Measurements from ENCODE around the gene THOC6. TPM values are rescaled to one million over a fixed set of nuclear protein-coding genes. Genes with fewer than 3 reads are reported as not detected.

THOC6 gene
- total and polyA plus RNA-seq, 7 experiments from 2014 or later, result 25.3 to 60.6 (median 27.0) TPM

DNA sequence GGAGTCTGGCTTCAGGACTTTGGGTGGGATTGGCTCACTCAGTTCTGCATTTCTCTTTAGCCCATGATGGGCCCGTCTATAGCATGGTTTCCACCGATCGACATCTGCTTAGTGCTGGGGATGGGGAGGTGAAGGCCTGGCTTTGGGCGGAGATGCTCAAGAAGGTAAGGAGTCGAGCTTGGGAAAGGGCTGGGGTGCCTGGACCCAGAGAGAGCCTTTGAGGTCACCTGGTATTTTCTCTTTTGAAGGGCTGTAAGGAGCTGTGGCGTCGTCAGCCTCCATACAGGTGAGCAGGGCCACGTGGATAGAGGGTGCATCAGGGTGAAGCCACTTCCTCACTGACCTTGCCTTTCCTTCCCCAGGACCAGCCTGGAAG, 2.2 kb downstream of the THOC6 start:
- CTCF ChIA-PET, result interaction anchor here (0.7 to 9.2 kb wide), 2 partner anchors 22 to 103 kb away, joined by 4 to 98 read pairs; no protein-coding TSS in a partner anchor
- POLR2A ChIA-PET, result interaction anchor here (1.0 kb wide), 1 partner anchor 16 kb away, joined by 3 read pairs; no protein-coding TSS in a partner anchor
- no peak overlapping the region for H3K4me3 ChIP-seq (ENCODE audit: low read length)
- H3K27ac ChIP-seq (ENCODE audit: low read depth, low read length), result no peak overlapping the region
- H3K9me3 ChIP-seq (ENCODE audit: control insufficient read depth in 2 of 3, low read length in 3 of 3), result no peaks in the 10 kb centered on the region
- DNase-seq (no peak), ATAC-seq (no peak)
- H3K4me1 ChIP-seq (ENCODE audit: control insufficient read depth in 2 of 2, insufficient read depth in 2 of 2, low read length in 2 of 2), result peaks cover 46 to 47% of the 10 kb centered on the region in 2 donors
- H3K27me3 ChIP-seq (ENCODE audit: control insufficient read depth in 2 of 2, insufficient read depth in 2 of 2, low read length in 2 of 2), result peaks cover 0 to 5% of the 10 kb centered on the region in 2 donors
- intact Hi-C loops (cut with micrococcal nuclease), result loop anchor here in 1 of 2 donors (10.0 kb wide), 2 partner anchors 239 to 491 kb away; partner anchors contain the start of genes CEMP1 and PDPK1
- Mint-ChIP-seq H3K36me3 (peaks cover 0 to 14% (median 3%) of the 10 kb centered on the region in 5 donors), H3K27ac (no peak overlapping the region), H3K9me3 (no peaks in the 10 kb centered on the region), H3K27me3 (peaks cover 10 to 22% (median 11%) of the 10 kb centered on the region in 5 donors), H3K4me3 (no peak overlapping the region), H3K4me1 (peaks cover 27 to 62% (median 50%) of the 10 kb centered on the region in 7 donors)
- peaks cover 0 to 20% (median 0%) of the 10 kb centered on the region in 3 experiments for H3K36me3 ChIP-seq (ENCODE audit: control insufficient read depth in 2 of 3, insufficient read depth in 3 of 3, low read length in 3 of 3)

GRCh38 chr16:3026609-3027488, 3.0 kb downstream of the THOC6 start:
- Mint-ChIP-seq H3K27me3 (peaks cover 10 to 25% (median 13%) of the 10 kb centered on the region in 5 donors), H3K36me3 (peaks cover 0 to 14% (median 3%) of the 10 kb centered on the region in 5 donors), H3K9me3 (no peaks in the 10 kb centered on the region), H3K27ac (no peak overlapping the region), H3K4me3 (no peak overlapping the region), H3K4me1 (peaks cover 27 to 54% (median 46%) of the 10 kb centered on the region in 7 donors)
- Histone ChIP-seq H3K36me3 (ENCODE audit: control insufficient read depth in 2 of 3, insufficient read depth in 3 of 3, low read length in 3 of 3) (peaks cover 0 to 20% (median 0%) of the 10 kb centered on the region in 3 experiments), H3K4me3 (ENCODE audit: low read length) (no peak overlapping the region), H3K4me1 (ENCODE audit: control insufficient read depth in 2 of 2, insufficient read depth in 2 of 2, low read length in 2 of 2) (peaks cover 37 to 41% of the 10 kb centered on the region in 2 donors), H3K27me3 (ENCODE audit: control insufficient read depth in 2 of 2, insufficient read depth in 2 of 2, low read length in 2 of 2) (peaks cover 0 to 5% of the 10 kb centered on the region in 2 donors), H3K9me3 (ENCODE audit: control insufficient read depth in 2 of 3, low read length in 3 of 3) (no peaks in the 10 kb centered on the region), H3K27ac (ENCODE audit: low read depth, low read length) (no peak overlapping the region)
- intact Hi-C loops (cut with micrococcal nuclease), result loop anchor here in 1 of 2 donors (10.0 kb wide), 2 partner anchors 238 to 492 kb away; partner anchors contain the start of genes CEMP1 and PDPK1
- ChIA-PET CTCF (interaction anchor here (0.7 to 9.2 kb wide), 11 partner anchors 12 to 367 kb away, joined by 3 to 98 read pairs (median 6); partner anchors contain the start of gene IL32), POLR2A (interaction anchor here (1.5 to 2.3 kb wide), 4 partner anchors 19 to 106 kb away, joined by 3 to 17 read pairs (median 7); no protein-coding TSS in a partner anchor)
- DNase-seq (no peak), ATAC-seq (no peak)

DNA sequence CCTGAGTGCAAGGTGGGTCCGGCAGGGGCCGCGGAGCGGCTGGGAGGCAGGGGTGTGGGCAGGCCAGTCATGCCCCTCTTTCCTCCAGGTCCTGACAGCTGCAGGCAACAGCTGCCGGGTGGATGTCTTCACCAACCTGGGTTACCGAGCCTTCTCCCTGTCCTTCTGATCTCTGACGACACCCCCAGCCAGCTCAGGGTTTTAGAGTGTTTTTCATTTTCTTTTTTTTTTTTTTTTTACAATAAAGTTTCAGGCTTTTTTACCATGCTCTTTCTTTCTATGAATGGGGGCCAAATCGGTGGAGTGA, 3.6 kb downstream of the THOC6 start:
- H3K36me3 ChIP-seq (ENCODE audit: control insufficient read depth in 2 of 3, insufficient read depth in 3 of 3, low read length in 3 of 3), result peaks cover 0 to 20% (median 0%) of the 10 kb centered on the region in 3 experiments
- no peak for ATAC-seq
- H3K4me1 Mint-ChIP-seq, result peaks cover 27 to 48% (median 42%) of the 10 kb centered on the region in 7 donors
- H3K9me3 ChIP-seq (ENCODE audit: control insufficient read depth in 2 of 3, low read length in 3 of 3), result no peaks in the 10 kb centered on the region
- peaks cover 0 to 14% (median 3%) of the 10 kb centered on the region in 5 donors for H3K36me3 Mint-ChIP-seq
- ChIA-PET CTCF (interaction anchor here (0.7 to 9.2 kb wide), 14 partner anchors 8 to 367 kb away, joined by 3 to 98 read pairs (median 6); partner anchors contain the start of genes CLDN6, IL32 and TNFRSF12A), POLR2A (interaction anchor here (0.5 to 2.3 kb wide), 8 partner anchors 20 to 182 kb away, joined by 3 to 17 read pairs (median 4); partner anchors contain the start of gene ZNF213)
- peaks cover 31 to 35% of the 10 kb centered on the region in 2 donors for H3K4me1 ChIP-seq (ENCODE audit: control insufficient read depth in 2 of 2, insufficient read depth in 2 of 2, low read length in 2 of 2)
- H3K27ac ChIP-seq (ENCODE audit: low read depth, low read length), result no peak overlapping the region
- peaks cover 5 to 6% of the 10 kb centered on the region in 2 donors for H3K27me3 ChIP-seq (ENCODE audit: control insufficient read depth in 2 of 2, insufficient read depth in 2 of 2, low read length in 2 of 2)
- DNase-seq, result no peak
- H3K27me3 Mint-ChIP-seq, result peaks cover 12 to 28% (median 16%) of the 10 kb centered on the region in 5 donors
- peak overlapping the region in 2 of 10 donors; percentile 13 to 30 for H3K4me3 Mint-ChIP-seq
- intact Hi-C loops (cut with micrococcal nuclease), result loop anchor here in 1 of 2 donors (10.0 kb wide), 2 partner anchors 237 to 493 kb away; partner anchors contain the start of genes CEMP1 and PDPK1
- no peaks in the 10 kb centered on the region for H3K9me3 Mint-ChIP-seq
- no peak overlapping the region for H3K27ac Mint-ChIP-seq
- H3K4me3 ChIP-seq (ENCODE audit: low read length), result no peak overlapping the region

DNA sequence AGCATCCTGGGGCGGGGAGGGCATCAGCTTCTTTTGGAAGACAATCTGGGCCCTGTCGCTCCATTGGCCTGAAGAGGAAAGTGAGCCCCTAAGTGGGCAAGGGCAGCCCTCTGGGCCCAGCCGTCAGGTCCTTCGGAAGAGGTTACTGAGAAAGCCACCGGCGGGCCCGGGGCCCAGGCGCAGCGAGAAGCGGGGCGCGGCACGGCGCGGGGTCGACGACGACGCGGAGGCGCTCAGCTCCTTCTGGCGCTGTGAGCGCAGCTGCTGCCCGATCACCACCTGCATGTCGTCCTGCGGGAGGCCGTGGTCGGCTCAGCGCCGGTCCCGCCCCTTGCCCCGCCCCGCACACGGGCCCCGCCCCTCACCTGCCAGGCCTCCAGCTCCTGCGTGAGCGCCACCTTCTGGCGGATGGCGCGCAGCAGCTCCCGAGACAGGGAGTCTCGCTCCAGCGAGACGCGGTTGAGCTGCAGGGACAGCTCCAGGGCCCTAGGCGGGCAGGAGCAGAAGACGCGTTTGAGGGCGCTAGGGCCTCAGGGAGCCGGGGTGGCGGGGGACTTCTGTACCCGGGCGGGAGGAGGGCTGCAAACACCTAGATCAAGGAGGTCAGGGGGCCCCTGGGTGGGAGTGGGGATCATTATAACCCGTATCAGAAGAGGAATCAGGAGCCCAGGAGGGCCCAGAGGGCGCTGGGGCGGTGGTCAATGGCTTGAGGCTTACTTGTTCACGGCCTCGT, 4.3 kb downstream of the THOC6 start:
- H3K27me3 ChIP-seq (ENCODE audit: control insufficient read depth in 2 of 2, insufficient read depth in 2 of 2, low read length in 2 of 2), result peaks cover 5 to 6% of the 10 kb centered on the region in 2 donors
- POLR2A ChIA-PET, result interaction anchor here (0.5 to 2.3 kb wide), 18 partner anchors 8 to 1243 kb away, joined by 3 to 17 read pairs (median 3); partner anchors contain the start of genes TNFRSF12A and ZNF213
- no peak overlapping the region for H3K27ac ChIP-seq (ENCODE audit: low read depth, low read length)
- H3K36me3 Mint-ChIP-seq, result peaks cover 0 to 14% (median 3%) of the 10 kb centered on the region in 5 donors
- peaks cover 25 to 28% of the 10 kb centered on the region in 2 donors for H3K4me1 ChIP-seq (ENCODE audit: control insufficient read depth in 2 of 2, insufficient read depth in 2 of 2, low read length in 2 of 2)
- peaks cover 0 to 20% (median 0%) of the 10 kb centered on the region in 3 experiments for H3K36me3 ChIP-seq (ENCODE audit: control insufficient read depth in 2 of 3, insufficient read depth in 3 of 3, low read length in 3 of 3)
- no peaks in the 10 kb centered on the region for H3K9me3 Mint-ChIP-seq
- peak overlapping the region in 3 of 9 donors; percentile 25 to 65 (median 43) for H3K27ac Mint-ChIP-seq
- no peaks in the 10 kb centered on the region for H3K9me3 ChIP-seq (ENCODE audit: control insufficient read depth in 2 of 3, low read length in 3 of 3)
- ATAC-seq (peak; percentile 69), DNase-seq (peak; percentile 66 to 89 (median 82))
- H3K4me3 Mint-ChIP-seq, result peak overlapping the region in 9 of 10 donors; percentile 16 to 81 (median 66)
- H3K4me1 Mint-ChIP-seq, result peaks cover 20 to 41% (median 36%) of the 10 kb centered on the region in 7 donors
- no peak overlapping the region for H3K4me3 ChIP-seq (ENCODE audit: low read length)
- peaks cover 19 to 35% (median 23%) of the 10 kb centered on the region in 5 donors for H3K27me3 Mint-ChIP-seq
- CTCF ChIA-PET, result interaction anchor here (0.6 to 9.2 kb wide), 23 partner anchors 9 to 226 kb away, joined by 3 to 98 read pairs (median 4); partner anchors contain the start of genes CLDN6, IL32, TNFRSF12A and ZNF213
- intact Hi-C loops (cut with micrococcal nuclease), result loop anchor here (1.0 to 10.0 kb wide), 5 partner anchors 8 to 493 kb away; partner anchors contain the start of genes CEMP1 (in 1 of the 2), PDPK1 (in 1 of the 2) and TNFRSF12A (in 1 of the 2)

DNA sequence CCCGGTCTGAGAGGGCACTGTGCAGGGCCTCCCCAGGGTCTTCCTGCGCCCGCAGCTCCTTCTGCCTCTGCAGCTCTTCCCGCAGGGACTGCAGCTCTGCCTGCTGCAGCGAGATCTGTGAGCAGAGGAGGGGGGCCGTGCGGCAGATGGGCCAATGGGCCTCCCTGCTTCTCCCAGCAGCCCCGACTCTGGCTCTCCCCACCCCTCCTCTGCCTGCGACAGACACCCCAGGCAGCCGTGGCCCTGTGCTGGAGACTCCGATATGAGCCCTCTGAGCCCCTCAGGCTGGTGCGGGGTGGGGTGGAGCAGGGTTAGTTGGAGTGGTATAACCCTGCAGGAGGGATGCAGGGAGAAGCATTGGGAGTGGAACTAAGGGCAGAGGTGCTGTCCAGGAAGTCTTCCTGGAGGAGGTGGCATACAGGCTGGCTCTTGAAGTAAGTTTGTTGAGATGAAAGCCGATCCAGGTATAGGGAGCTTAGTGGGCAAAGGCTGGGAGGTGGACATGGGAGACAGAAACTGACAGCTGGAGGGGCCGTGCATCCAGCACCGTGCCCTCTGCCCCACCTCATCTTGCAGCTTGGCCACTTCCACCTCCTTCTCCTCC, 5.0 kb downstream of the THOC6 start:
- Histone ChIP-seq H3K27me3 (ENCODE audit: control insufficient read depth in 2 of 2, insufficient read depth in 2 of 2, low read length in 2 of 2) (peaks cover 6 to 7% of the 10 kb centered on the region in 2 donors), H3K4me3 (ENCODE audit: low read length) (no peak overlapping the region)
- peaks cover 26 to 42% (median 30%) of the 10 kb centered on the region in 5 donors for H3K27me3 Mint-ChIP-seq

More for the DNA sequence above, 5.0 kb downstream of the THOC6 start:
- ATAC-seq (no peak), DNase-seq (no peak)
- Mint-ChIP-seq H3K4me1 (peaks cover 20 to 38% (median 29%) of the 10 kb centered on the region in 7 donors), H3K4me3 (peak overlapping the region; percentile 27 to 81 (median 62)), H3K27ac (peak overlapping the region in 1 of 9 donors; percentile 52), H3K9me3 (no peaks in the 10 kb centered on the region), H3K36me3 (peaks cover 0 to 14% (median 3%) of the 10 kb centered on the region in 5 donors)
- Histone ChIP-seq H3K9me3 (ENCODE audit: control insufficient read depth in 2 of 3, low read length in 3 of 3) (no peaks in the 10 kb centered on the region), H3K4me1 (ENCODE audit: control insufficient read depth in 2 of 2, insufficient read depth in 2 of 2, low read length in 2 of 2) (peaks cover 18 to 22% of the 10 kb centered on the region in 2 donors), H3K36me3 (ENCODE audit: control insufficient read depth in 2 of 3, insufficient read depth in 3 of 3, low read length in 3 of 3) (peaks cover 0 to 20% (median 0%) of the 10 kb centered on the region in 3 experiments), H3K27ac (ENCODE audit: low read depth, low read length) (no peak overlapping the region)
- CTCF ChIA-PET, result interaction anchor here (0.6 to 9.2 kb wide), 19 partner anchors 10 to 225 kb away, joined by 3 to 98 read pairs (median 4); partner anchors contain the start of genes CLDN6, IL32, TNFRSF12A and ZNF213
- POLR2A ChIA-PET, result interaction anchor here (0.5 to 2.3 kb wide), 20 partner anchors 9 to 1243 kb away, joined by 3 to 17 read pairs (median 3); partner anchors contain the start of genes TNFRSF12A and ZNF213
- intact Hi-C loops (cut with micrococcal nuclease), result loop anchor here (1.0 to 10.0 kb wide), 5 partner anchors 9 to 494 kb away; partner anchors contain the start of genes CEMP1 (in 1 of the 2), PDPK1 (in 1 of the 2) and TNFRSF12A (in 1 of the 2)

Measured in naive thymus-derived CD4-positive, alpha-beta T cell (primary cell).